Esophagus squamous epithelium (tissue), 4 donors: Measurements from ENCODE around the gene ODAD3.

Experiments
- POLR2A ChIP-seq, 4 donors: fragments of 450-650 bp; IDR thresholded peaks; one replicate each; pipeline ENCODE4 v1.6.1; 2017; ENCODE audit warnings: antibody characterized with exemption in 4 of 4, mild to moderate bottlenecking in 4 of 4, moderate library complexity in 3 of 4
- TF ChIP-seq, protein P1 (sequence below), 6 experiments: fragments of 450-650 bp in 4 of 6; fragments of 200-600 bp in 2 of 6; sonication (generic) in 2 of 6; IDR thresholded peaks; one replicate each; pipeline ENCODE4 v1.5.1; 2016 to 2019; ENCODE audit warnings: antibody characterized with exemption in 6 of 6, mild to moderate bottlenecking in 4 of 6, moderate library complexity in 4 of 6

DNA sequence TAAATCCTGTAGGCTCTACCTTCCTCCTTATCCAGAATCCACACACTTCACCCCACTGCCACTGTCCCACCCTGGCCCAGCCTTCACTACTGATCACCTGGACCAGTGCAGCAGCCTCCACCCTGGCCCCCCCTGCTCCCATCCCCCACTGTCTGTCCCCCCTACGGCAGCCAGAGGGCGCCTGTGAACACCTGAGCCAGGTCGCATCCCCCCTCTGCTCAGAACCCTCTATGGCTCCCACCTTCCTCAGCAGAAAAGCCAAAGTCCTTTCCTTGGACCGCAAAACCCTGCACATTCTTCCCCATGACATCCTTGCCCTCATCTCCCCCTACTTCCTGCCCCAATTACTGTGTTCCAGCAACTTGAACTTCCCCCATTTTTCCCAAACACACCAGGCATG lies 25.3 kb upstream of the ODAD3 start:
- TF ChIP-seq, protein P1, sequence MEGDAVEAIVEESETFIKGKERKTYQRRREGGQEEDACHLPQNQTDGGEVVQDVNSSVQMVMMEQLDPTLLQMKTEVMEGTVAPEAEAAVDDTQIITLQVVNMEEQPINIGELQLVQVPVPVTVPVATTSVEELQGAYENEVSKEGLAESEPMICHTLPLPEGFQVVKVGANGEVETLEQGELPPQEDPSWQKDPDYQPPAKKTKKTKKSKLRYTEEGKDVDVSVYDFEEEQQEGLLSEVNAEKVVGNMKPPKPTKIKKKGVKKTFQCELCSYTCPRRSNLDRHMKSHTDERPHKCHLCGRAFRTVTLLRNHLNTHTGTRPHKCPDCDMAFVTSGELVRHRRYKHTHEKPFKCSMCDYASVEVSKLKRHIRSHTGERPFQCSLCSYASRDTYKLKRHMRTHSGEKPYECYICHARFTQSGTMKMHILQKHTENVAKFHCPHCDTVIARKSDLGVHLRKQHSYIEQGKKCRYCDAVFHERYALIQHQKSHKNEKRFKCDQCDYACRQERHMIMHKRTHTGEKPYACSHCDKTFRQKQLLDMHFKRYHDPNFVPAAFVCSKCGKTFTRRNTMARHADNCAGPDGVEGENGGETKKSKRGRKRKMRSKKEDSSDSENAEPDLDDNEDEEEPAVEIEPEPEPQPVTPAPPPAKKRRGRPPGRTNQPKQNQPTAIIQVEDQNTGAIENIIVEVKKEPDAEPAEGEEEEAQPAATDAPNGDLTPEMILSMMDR (IDR thresholded peaks at IDR 0.05), result peak in 2 of 6 experiments; percentile 11 to 26
- no peak for TF ChIP-seq POLR2A (IDR thresholded peaks at IDR 0.05)
